Mesothelial cell of epicardium (in vitro differentiated cells): Measurements from ENCODE around the gene PDLIM7. TPM values are rescaled to one million over a fixed set of nuclear protein-coding genes. Genes with fewer than 3 reads are reported as not detected.

Experiments
- DNase-seq, 2 experiments: peaks; one replicate each; pipeline ENCODE4 v3.0.0; 2021; ENCODE audit warnings: low spot score in 2 of 2; ENCODE audit not compliant: unreplicated experiment in 2 of 2
- H3K27ac Mint-ChIP-seq: 2 replicates; pipeline ENCODE4 v1.8.0; 2021; ENCODE audit warnings: mixed read lengths
- H3K27me3 Mint-ChIP-seq: 2 replicates; pipeline ENCODE4 v1.8.0; 2021; ENCODE audit warnings: low read depth, mixed read lengths
- H3K36me3 Mint-ChIP-seq: 2 replicates; pipeline ENCODE4 v1.8.0; 2021; ENCODE audit warnings: mixed read lengths
- H3K4me1 Mint-ChIP-seq: 2 replicates; pipeline ENCODE4 v1.8.0; 2021; ENCODE audit warnings: mixed read lengths
- H3K4me3 Mint-ChIP-seq: 2 replicates; pipeline ENCODE4 v1.8.0; 2021; ENCODE audit warnings: mild to moderate bottlenecking, moderate library complexity, mixed read lengths
- H3K9me3 Mint-ChIP-seq: 2 replicates; pipeline ENCODE4 v1.8.0; 2021; ENCODE audit warnings: mixed read lengths
- total RNA-seq: library from RNA; stranded (reverse); gene quantifications from 3 replicates; pipeline ENCODE4 v1.2.1, GENCODE V29; 2021
- TF ChIP-seq, protein P1 (sequence below): fragments of 200-600 bp; sonication (generic); IDR thresholded peaks from one replicate; pipeline ENCODE4 v1.5.0; 2021; ENCODE audit warnings: antibody characterized with exemption; ENCODE audit not compliant: unreplicated experiment

Gene PDLIM7
- total RNA-seq, 1 donor from 2014 or later, result 494 TPM

DNA sequence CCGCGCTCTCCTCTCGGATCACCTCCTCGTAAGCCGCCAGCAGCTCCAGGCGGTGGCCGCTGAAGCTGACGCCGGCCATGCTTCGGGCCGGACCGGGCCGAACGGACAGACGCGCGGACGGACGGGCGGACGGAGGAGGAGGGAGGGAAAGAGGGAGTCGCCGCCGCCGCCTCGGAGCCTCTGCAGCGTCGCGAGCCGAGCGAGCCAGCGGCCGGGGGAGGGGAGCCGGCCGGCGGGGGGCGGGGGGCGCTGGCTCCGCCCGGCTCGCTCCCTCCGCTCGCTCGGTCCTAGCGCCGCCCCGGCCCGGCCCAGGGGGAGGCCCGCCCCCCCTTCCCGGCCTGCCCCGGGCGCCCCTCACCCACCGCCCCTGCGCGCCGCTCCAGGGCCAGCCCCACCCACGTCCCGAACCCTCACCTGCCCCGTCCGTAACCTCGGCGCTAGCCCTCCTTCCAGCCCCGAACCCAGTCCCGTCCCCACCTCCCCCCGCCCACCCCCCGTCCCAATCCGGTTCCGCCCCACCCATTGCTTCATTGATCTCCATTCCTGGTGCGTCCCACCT is 23.9 kb downstream of the PDLIM7 start, which contains the start of gene DBN1:
DBN1 (minus strand) TSS at position 192 of the 559 bp plus-strand sequence; CDS start at position 79, 113 bp downstream.
- no peak for DNase-seq
- H3K9me3 Mint-ChIP-seq, result no peaks in the 10 kb centered on the region
- H3K27me3 Mint-ChIP-seq, result no peaks in the 10 kb centered on the region
- peaks cover under 1% of the 10 kb centered on the region for H3K36me3 Mint-ChIP-seq
- peaks cover 58% of the 10 kb centered on the region for H3K4me1 Mint-ChIP-seq
- H3K27ac Mint-ChIP-seq, result peak within 1 kb of the TSS; percentile 88
- TF ChIP-seq, protein P1, sequence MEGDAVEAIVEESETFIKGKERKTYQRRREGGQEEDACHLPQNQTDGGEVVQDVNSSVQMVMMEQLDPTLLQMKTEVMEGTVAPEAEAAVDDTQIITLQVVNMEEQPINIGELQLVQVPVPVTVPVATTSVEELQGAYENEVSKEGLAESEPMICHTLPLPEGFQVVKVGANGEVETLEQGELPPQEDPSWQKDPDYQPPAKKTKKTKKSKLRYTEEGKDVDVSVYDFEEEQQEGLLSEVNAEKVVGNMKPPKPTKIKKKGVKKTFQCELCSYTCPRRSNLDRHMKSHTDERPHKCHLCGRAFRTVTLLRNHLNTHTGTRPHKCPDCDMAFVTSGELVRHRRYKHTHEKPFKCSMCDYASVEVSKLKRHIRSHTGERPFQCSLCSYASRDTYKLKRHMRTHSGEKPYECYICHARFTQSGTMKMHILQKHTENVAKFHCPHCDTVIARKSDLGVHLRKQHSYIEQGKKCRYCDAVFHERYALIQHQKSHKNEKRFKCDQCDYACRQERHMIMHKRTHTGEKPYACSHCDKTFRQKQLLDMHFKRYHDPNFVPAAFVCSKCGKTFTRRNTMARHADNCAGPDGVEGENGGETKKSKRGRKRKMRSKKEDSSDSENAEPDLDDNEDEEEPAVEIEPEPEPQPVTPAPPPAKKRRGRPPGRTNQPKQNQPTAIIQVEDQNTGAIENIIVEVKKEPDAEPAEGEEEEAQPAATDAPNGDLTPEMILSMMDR, result no peak
- H3K4me3 Mint-ChIP-seq, result peak within 1 kb of the TSS; percentile 80

GRCh38 chr5:177472460-177473442 is 24.7 kb downstream of the PDLIM7 start:
- DNase-seq, result peak in 1 of 2 experiments; percentile 64
- Mint-ChIP-seq H3K27me3 (no peaks in the 10 kb centered on the region), H3K4me1 (peaks cover 60% of the 10 kb centered on the region)

GRCh38 chr5:177471610-177472356 is 25.6 kb downstream of the PDLIM7 start:
- Mint-ChIP-seq H3K4me3 (peak overlapping the region; percentile 80), H3K9me3 (no peaks in the 10 kb centered on the region), H3K27me3 (no peaks in the 10 kb centered on the region), H3K27ac (peak overlapping the region; percentile 61), H3K36me3 (peaks cover 13% of the 10 kb centered on the region), H3K4me1 (peaks cover 60% of the 10 kb centered on the region)
- TF ChIP-seq, protein P1, result no peak
- DNase-seq, result no peak

More at GRCh38 chr5:177472460-177473442, 24.7 kb downstream of the PDLIM7 start:
- H3K36me3 Mint-ChIP-seq, result peaks cover 4% of the 10 kb centered on the region
- H3K9me3 Mint-ChIP-seq, result no peaks in the 10 kb centered on the region
- TF ChIP-seq, protein P1, result no peak
- peak overlapping the region; percentile 88 for H3K27ac Mint-ChIP-seq
- peak overlapping the region; percentile 80 for H3K4me3 Mint-ChIP-seq

DNA sequence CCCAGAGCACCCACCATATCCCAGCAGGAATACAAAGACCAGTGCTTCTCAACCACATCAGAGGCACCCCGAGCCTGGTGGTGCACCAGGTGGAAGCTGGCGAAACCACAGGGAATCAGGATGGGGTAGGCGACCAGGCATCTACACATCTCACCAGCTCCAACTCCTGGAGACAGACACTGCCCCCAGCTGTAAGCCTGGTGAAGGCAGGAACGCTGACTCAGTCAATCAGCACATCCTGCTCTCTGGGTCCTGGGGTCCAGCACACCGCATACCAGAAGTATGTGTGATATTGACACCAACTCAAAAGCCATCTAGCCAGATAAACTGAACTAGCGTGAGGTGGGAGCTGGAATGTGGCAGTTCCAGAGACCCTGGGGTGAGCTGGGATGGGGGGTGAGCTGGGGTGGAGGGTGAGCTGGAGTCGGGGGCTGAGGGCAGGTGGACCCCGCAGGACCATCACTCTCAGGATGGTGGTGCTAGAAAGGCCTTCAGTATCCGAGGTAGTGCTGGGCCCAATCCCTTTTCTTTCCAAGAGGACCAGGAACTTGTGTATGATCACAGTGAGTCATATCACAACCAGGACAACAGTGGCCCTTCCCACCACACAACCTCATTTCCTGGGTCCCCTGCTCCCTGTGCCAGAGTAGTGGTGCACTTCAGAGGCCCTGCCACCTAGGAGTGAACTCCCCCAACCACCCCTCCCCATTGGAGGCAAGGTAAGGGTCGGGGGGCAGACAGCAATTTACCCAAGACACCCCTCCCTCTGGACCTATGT is 26.5 kb downstream of the PDLIM7 start:
- Mint-ChIP-seq H3K9me3 (peaks cover 2% of the 10 kb centered on the region), H3K4me1 (peaks cover 55% of the 10 kb centered on the region), H3K36me3 (peaks cover 21% of the 10 kb centered on the region), H3K4me3 (peak overlapping the region; percentile 80), H3K27me3 (no peaks in the 10 kb centered on the region), H3K27ac (peak overlapping the region; percentile 85)
- DNase-seq, result no peak
- TF ChIP-seq, protein P1, result no peak
